M059J (cell line): ENCODE measurements around the gene BCL10. TPM values are rescaled to one million over a fixed set of nuclear protein-coding genes. Genes with fewer than 3 reads are reported as not detected.

Source experiments
- DNase-seq: peaks from one replicate; pipeline ENCODE4 v3.0.0-alpha.2; 2012; ENCODE audit warnings: low read depth
- total RNA-seq: library from RNA; depleted of rRNA; stranded (reverse); fragments of >200 nt; shearing (Covaris generic); gene quantifications from 2 replicates; pipeline ENCODE4 v1.2.3, GENCODE V29; 2014

The BCL10 gene
- total RNA-seq, 1 experiment from 2014 or later: 42.2 TPM

DNA sequence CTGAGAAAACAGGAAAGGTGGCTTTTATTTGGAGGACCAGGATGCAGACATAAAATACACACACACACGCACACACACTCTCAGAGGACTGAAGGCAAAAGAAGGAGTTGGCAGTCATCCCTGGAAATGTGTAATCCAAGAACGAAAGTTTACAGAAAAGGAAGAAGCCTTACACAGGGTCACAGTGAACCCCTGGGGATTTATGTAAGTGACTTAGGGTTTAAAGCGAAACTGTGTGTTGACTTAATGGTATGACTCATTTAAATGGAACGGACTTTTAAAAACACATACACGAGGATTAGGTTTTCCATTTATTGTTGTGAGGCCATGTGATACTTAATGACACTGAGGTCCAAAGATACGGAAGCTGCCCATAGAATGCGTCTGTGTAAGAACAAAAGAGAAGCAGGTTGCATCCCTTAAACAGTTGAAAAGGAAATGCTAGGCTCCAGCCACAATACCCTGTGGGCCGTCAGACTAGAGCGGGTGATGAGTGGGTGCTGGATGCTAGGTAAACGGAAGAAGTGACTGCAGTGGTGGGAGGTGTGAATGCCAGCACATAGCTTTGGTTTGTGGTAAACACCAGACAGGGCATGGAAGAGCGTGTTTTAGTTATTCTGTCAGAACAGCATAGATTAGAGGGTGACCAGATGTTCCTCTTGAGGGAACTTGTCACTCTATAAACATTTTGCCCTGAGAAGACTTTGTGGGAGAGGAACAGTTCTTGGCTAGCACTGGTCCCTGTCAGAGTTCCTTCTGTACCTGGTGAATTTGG, 21.6 kb upstream of the BCL10 start:
- peak; percentile 100 for DNase-seq

DNA sequence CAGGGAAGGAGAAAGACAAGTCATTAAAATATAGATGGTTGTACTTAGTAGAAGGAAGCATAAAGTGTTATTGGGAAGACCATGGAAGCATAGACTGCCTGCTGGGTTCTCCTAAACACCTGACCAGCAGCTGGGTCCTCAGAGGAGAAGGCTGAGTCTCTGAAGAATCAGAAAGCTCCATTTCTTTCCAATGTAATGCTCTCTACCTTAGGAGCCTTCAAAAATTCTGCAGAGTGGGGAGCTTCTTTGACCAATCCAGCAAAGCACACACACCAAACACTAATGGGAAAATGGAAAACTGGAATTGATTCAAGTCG, 21.1 kb upstream of the BCL10 start:
- DNase-seq: no peak

DNA sequence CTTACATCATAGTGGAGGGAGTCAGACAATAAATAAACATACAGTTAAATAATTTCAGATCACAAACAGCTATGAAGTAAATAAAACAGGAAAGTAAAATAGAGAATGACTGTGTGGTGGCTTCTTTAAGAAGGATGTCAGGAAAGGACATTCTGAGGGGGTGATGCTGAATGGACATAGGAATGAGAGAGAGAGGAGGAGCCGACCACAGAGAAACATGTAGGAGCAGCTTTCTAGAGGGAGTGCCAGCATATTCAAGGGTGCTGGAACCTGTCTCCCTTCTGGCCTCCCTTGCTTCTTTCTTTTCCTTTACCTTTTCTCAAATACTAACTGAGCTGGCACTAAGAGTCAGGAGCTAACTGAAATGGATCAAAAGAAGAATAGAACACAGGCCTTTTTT, 20.5 kb upstream of the BCL10 start:
- DNase-seq: no peak

DNA sequence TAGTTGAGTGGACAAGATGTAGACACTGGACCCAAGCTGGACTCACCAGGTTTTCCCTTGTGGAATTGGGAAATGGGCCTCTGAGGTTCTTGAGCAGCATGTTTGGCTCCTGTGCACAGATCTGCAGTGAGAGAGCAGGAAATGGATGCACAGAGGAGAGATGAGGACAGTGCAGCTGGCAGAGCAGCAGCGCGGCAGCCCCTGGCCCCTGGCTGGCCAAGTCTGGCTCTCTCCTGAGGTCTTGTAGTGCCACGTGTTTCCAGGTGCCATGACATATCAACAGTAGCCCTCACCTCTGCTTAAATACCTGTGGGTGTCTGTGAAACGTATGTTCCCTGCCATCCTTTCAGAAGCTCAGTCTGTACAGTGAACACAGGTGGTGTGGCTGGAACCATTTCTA, 19.2 kb upstream of the BCL10 start:
- no peak for DNase-seq

DNA sequence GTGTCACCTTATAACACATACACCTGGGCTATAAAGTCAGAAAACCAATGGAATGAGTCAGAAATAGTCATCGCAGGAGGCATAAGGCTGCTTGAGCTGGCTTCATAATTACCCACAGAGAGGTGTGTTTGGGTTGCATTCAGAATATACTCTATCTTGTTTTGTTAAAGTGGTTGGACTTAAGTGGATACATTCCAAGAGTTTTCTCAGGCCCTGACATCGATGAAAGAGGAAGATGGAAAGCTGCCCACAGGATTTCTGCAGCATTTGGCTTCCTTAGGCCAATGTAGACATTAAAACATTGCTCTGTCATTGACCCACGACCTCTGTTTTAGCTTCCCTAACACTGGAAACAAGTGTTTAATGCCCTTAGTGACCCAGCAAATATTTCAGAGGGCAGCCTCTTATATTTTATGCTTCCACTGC, 18.6 kb upstream of the BCL10 start:
- peak; percentile 92 for DNase-seq

DNA sequence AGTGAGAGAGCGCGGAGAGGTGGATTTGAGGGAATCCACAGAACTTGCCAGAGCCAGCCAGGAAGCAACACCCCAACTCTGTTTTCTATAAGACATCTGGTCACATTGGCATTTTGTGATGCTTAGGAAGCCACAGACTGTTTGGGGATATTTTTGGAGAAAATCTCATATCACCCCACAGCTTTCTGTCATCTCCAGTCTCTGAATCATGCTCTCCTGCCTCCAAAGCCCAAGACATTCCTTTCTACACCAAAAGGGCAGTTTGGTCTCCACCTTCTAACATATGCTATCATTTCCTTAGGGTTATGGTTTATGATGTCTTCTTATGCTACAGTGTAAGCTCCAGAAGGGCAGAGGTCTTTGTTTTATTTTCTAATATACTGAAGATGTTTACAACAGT, 14.4 kb upstream of the BCL10 start:
- DNase-seq: no peak

DNA sequence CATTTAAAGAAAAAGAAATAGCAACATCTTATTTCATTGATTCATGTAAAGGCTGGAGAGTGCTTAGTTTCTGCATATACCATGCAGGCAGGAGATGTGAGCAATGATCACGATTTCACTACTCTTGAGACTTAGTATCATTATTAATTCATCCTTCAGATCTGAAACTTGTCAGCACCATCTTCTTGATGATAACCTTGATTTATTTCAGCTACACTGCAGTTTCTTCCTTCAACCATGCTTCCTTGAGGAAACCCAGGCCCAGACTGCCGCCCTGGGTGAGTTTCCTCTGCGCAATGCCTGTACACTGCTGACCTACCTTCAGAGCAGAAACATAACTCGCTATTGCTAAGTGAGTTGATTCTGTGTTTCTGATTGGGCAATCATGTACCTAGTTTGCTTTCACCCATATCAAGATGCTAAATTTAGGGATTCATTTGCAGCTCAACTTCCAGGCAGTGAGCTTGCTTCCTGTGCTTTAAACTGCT, 13.5 kb upstream of the BCL10 start:
- no peak for DNase-seq

DNA sequence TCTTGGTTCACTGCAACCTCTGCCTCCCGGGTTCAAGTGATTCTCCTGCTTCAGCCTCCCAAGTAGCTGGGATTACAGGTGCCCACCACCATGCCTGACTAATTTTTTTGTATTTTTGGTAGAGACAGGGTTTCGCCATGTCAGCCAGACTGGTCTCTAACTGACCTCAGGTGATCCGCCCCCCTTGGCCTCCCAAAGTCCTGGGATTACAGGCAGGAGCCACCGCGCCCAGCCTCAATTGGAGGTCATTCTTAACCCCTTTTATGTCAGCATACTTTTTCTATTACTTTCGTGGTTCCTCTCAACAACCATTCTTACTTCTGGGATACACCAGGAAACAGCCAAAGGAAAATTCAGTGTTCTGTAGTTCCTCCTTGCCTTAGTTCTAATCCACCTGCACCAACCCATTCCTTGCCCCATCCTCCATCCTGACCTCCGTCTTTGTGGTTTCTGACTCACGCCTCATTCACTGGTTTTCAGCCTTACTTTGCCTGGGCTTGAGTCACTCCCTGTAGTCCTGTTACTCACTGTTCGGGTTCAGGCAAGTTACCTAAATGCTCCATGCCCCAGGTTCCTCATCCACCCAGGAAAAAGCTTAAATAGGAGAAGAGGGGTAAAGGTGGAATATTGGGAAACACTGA, 12.9 kb upstream of the BCL10 start:
- peak; percentile 97 for DNase-seq

DNA sequence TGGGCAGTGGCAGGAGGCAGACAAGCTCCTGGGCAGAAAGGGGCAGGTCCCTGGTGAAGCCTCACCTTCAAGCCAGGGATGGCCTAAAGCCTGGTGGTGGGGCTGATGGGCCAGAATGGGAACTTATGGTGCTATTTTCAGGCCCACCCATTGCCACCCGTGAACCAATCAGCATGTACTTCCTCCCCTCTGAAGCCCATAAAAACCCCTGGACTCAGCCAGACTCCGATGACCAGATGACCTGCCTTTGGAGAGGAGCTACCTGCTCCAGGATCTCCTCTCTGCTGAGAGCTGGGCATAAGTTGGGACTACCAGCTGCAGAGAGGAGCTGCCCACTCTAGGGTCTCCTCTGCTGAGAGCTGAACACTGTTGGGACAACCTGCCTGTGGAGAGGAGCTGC, 7.8 kb upstream of the BCL10 start:
- no peak for DNase-seq

DNA sequence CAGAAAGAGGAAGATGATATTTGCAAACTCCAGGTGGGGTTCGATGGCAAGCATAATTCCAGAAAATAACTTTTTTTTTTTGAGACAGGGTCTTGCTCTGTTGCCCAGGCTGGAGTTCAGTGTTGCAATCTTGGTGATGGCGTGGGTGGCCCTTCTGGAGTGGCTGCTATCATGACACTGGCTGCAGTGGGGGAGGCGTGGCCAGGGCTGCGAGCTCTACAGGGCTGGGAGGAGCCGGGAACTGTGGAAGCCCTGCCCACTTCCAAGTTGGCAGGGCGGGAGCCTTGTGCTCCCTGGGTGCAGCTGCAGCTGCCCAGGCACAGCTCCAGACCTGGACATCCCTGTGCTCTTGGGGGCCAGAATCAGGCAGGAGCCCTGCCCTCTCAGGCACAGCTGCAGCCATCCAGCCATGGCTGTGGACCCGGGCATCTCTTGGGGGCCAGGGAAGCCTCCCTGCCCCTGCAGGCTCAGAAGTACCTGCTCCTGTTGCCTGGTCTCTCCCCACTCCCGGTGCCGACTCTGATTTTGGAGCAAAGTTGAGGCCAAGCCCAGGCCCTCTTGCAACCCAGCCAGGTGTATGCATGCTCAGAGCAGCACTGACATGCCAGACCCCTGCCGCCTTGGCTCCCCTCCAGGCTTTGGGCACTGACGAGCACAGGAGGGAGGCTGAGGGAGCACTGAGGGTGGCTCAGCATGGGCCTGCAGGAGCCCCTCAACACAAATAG, 7.2 kb upstream of the BCL10 start:
- no peak for DNase-seq

DNA sequence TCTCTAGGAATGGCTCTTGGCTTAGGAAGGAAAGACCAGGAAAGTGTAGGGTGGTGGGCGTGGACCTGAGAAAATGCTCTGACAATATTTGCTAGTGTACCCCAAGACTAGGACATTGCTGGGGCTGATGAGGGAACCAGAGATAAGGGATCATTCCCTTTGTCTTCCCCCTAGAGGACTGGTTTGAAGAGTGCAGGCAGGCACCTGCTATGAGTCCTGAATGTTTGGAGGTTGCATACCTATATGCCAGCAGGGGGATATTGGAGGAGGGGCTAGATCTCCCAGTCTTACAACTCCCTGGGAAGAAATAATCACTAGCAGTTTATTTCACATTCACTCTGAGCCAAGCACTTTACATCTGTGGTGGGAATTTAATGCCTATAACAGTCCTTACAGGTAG, 6.0 kb upstream of the BCL10 start:
- no peak for DNase-seq

DNA sequence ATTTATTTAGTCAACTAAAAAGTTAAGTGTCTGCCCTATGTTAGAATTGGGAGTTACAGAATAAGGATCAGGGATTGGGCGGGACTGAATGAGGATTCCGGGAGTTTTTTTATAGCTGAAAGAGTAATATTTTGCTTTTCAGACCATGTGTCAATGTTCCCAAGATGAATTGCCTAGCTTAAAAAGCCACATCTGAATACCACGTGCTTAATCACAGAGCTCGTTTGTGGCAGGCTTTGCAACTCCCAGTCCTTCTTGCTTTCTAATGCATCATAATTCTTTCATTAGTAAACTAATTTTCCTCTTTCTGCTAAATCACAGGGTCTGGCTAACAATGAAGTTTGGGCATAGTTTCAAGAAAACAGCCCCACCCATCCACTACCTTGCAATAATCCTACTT, 4.2 kb upstream of the BCL10 start:
- no peak for DNase-seq

DNA sequence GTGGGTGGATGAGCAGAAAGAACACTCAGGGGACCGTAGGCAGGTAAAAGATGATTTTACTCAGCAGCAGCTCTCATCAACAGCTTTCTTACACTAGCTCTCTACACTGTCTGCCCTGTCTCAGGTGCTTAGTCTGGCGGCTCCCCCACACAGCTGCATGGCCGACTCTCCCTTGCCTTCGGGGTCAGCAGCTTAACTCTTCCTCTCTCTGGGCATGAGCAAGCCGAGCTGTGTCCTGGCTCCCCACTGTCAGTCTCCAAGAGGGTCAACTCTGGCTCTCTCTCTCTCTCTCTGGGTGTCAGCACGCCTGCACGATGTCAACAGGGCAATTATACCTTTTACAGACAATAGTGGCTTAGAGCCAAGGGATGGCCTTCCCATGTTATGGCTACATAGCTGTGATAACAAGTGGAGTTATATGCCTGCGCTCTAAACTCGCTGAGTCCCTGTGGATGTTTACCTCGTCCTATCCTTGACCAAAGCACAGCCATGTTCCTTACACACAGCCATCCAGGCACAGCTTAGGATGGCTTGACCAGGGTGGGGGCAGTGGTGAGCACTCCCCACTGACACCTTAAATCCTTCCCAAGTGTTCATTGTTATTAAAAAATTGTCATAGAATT, 3.1 kb upstream of the BCL10 start:
- no peak for DNase-seq

DNA sequence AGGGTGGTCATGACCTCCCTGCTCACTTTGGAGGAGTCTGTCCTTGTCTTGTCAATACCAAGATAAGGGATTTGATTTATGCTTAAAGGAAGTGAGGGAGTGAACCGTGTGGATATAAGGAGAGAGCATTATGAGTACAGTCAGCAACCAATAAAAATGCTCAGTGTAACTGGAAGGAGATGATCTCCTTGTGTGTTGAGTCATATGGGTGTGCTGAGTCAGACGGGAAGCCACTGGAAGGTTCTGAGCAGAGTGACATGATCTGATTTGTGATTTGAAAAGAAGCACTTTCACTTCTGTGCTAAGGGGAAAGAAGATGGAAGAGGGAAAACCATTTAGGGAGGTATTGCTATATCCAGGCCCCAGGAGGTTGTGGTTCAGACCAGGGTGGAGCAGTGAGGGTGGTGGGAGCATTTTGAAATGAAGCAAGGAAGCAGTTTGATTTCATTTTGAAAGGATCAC, 2.5 kb upstream of the BCL10 start:
- peak; percentile 97 for DNase-seq

DNA sequence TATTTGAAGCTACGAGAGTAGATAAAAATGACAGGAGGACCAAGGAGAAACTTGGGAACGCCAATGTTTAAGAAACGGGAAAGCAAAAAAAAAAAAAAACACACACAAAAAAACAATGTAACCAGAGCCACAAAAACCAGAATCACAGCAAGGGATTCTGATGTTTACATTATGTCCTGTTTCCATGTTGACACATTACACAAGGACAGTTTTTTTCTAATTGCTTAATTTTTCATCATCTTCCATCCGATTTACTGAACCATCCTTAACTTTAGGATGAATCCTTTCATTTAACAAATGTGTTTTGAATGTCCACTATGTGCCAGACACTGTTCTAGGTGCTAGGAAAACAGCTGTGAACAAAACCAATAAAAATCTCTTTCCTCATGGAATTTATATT, 1.4 kb upstream of the BCL10 start:
- DNase-seq: no peak

DNA sequence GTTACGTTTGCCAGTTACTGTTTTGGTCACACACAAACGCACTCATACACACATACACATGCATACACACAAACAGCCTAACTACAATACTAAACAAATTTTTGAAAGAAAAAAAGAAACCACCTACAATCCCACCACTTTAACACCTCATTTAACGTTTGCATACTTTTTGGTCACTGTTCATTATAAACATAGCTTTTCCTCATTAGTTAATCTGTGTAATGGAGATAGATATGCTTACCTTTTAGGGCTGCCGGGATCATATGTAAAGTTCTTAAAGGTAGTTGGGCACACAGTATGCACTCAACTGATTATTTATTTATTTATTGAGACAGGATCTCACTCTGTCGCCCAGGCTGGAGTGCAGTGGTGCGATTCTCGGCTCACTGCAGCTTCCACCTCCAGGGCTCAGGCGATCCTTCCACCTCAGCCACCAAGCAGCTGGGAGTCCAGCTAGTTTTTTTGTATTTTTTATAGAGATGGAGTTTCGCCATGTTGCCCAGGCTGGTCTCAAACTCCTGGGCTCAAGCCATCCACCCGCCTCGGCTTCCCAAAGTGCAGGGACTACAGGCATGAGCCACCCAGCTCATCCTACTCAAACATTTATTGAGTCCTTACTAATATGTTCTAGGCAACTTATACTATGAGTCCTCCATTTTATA, 677 bp upstream of the BCL10 start:
- no peak for DNase-seq

DNA sequence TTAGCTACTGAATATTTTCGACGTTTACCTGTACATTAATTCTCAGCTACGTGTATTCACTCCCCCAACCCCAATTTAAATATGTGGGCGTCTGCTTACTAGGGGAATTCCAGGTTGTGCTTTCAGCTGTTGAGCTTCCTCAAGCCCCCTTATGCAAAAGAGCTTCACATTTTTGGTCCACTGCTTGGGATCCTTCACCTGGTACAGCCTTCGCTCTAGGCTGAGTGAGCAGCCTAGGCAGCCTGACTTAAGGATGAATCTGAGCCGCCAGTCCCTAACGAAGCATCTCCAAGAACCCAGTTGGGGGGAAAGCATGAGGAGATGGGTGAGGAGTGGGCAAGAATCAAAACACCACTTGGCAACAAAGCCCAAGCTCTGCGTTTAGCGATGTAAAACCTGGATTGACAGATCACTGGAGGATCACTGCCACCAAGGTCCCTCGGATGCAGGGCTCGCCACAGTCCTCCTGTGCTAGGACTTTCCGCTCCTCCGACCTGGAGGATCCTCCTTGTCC, 674 bp downstream of the BCL10 start:
- DNase-seq: no peak

DNA sequence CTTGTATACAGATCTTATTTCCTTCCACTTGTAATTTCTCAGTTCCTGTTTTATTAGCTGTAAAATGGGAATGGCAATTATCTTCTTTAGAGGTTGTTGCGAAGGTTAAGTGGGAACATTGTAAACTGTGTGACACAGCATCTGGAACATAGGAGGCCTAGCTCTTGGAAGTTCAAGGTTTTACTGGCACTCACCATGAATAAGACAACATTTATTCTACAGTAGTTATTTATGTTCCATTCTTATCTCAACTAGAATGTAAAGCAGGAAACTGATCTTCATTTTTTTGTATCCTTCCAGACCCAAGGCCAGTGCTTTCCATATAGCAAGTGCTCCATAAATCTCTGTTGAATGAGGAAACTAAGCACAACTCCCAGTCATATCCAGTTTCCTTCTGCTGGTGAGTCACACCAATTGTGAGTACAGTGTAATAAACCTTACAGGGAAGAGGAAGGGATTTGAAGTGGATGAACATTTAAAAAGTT, 1.4 kb downstream of the BCL10 start:
- peak; percentile 89 for DNase-seq

DNA sequence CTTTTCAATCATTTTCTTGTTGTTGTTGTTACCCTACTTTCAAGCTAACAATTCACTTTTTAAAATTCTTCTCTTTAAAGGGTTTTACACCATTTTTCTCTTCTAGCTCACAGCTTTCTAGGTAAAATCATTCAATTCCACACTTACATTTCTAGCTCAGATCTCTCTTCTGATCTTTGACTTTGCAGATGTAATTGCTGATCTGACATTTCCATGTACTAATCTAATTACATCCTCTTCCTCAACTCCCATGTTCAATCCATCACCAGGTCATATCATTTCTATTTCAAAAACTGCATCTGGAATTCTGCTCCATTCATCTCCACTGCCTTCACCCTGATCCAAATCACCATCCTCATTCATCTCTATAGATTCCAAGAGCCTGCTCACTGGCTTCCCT, 3.0 kb downstream of the BCL10 start:
- DNase-seq: no peak

DNA sequence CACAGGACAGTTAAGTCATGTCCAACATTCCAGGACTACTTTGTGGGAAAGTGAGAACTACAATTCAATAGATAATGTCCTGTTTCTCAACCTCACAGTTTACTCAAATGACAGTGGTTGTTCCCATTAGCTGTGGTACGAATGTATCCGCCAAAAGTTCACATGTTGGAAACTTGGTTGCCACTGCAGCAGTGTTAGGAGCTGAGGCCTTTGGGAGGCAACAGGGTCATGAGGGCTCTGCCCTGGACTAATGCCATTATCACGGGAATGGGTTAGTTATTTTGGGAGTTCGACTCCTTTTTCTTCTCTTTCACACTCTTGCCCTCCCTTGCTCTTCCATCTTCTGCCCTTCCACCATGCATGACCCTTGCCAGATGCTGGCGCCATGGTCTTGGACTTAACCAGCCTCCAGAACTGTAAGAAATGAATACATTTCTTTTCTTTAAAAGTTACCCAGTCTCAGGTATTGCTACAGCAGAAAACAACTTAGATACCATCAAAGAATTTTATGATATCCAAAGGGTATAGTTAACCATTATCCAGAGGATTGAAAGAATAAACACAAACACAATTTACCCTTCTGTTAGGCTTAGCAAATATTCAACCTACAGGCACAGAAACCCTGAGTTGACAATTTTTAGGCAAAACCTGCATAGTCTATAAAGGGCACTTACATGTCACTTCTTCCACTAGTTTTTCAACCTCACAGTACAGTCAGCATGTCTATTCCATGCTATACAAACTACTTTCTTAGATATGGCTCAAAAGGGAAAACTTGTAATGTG, 7.4 kb downstream of the BCL10 start:
- no peak for DNase-seq

DNA sequence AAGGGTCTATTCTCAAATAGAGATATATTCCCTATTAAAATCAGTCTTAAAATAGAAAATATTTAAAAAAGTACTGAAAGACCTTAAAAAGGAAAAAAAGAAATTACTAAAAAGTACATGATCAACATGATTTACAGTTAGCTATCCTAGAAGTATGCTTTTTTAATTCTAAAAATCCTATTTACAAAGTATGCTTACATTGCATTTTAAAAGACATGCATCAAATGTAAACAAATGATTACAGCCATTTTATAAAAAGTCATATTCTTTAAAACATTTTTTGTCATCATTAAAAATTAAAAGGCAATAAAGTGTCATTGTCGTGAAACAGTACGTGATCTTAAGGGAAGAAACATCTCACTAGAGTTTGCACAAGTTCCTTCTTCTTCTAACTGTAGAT, 9.1 kb downstream of the BCL10 start:
- no peak for DNase-seq
